ENCODE data around the gene CCDC167.

CCDC167 gene

DNA sequence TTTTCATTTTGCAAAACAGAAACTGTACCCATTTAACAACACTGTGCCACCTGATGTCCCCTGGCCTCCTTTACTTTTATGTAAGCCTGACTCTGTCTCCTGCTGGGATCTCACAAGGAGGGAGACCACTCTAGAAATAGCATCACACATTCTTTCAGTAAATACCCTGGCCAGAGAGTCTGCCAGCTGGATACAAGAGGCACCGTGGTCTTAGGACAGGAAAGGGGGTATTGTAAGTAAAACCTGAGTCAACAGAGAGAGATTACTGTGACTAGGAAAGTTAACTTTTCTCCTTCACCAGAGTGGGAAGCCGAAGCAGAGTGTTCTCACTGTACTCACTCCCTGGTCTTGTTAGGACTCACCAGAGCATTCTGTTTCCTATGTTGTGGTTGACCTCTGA, 38.9 kb downstream of the CCDC167 start:
- Mint-ChIP-seq H3K27me3 (ENCODE audit: low read depth, poor library complexity) (peaks cover 5% of the 10 kb centered on the region), H3K9me3 (peaks cover 11% of the 10 kb centered on the region), H3K4me3 (no peak overlapping the region), H3K4me1 (no peaks in the 10 kb centered on the region), H3K36me3 (ENCODE audit: low read depth) (peaks cover 80% of the 10 kb centered on the region), H3K27ac (no peak overlapping the region)
- TF ChIP-seq, protein P1, sequence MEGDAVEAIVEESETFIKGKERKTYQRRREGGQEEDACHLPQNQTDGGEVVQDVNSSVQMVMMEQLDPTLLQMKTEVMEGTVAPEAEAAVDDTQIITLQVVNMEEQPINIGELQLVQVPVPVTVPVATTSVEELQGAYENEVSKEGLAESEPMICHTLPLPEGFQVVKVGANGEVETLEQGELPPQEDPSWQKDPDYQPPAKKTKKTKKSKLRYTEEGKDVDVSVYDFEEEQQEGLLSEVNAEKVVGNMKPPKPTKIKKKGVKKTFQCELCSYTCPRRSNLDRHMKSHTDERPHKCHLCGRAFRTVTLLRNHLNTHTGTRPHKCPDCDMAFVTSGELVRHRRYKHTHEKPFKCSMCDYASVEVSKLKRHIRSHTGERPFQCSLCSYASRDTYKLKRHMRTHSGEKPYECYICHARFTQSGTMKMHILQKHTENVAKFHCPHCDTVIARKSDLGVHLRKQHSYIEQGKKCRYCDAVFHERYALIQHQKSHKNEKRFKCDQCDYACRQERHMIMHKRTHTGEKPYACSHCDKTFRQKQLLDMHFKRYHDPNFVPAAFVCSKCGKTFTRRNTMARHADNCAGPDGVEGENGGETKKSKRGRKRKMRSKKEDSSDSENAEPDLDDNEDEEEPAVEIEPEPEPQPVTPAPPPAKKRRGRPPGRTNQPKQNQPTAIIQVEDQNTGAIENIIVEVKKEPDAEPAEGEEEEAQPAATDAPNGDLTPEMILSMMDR (IDR thresholded peaks at IDR 0.05): no peak
- DNase-seq: no peak

DNA sequence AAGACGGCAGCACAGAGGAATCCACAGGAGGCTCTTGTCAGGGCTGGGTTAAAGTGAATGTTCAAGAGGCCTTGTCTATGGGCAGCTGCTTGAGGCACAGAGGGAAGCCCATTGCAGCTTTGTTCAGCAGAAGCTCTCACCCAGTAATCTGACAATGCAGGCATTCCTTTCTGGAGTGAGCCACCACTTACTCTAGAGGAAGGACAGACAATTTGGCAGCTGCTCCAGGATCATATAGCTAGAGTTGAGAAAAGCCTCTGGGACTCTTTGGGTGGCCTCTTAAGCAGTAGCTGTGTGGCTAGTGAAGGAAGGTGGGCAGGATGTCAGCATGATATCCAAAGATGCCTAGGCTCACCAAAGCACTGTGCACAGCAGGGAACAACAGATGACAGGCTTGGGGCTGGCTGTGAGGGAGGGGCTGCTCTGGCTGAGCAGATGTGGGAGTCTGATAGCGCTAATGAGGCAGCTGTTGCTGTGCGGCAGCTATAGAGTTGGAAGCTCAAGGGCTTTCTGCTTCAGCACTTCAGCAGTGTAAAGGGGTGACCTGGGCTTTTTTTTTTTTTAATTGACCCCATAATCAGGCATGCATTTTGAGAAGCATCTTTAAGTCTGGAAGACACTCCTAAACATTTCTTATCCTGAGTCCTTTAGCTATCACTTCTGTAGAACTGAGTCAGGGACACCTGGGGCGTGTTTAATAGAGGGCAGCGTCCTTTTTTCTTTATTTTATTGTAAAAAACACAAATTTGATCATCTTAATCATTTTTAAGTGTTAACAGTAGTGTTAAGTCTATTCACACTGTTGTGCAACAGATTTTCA, 39.5 kb downstream of the CCDC167 start:
- no peaks in the 10 kb centered on the region for H3K4me1 Mint-ChIP-seq
- TF ChIP-seq, protein P1 (IDR thresholded peaks at IDR 0.05): no peak
- no peak overlapping the region for H3K4me3 Mint-ChIP-seq
- no peak overlapping the region for H3K27ac Mint-ChIP-seq
- no peak for DNase-seq
- H3K27me3 Mint-ChIP-seq (ENCODE audit: low read depth, poor library complexity): peaks cover 7% of the 10 kb centered on the region
- peaks cover 79% of the 10 kb centered on the region for H3K36me3 Mint-ChIP-seq (ENCODE audit: low read depth)
- peaks cover 5% of the 10 kb centered on the region for H3K9me3 Mint-ChIP-seq

DNA sequence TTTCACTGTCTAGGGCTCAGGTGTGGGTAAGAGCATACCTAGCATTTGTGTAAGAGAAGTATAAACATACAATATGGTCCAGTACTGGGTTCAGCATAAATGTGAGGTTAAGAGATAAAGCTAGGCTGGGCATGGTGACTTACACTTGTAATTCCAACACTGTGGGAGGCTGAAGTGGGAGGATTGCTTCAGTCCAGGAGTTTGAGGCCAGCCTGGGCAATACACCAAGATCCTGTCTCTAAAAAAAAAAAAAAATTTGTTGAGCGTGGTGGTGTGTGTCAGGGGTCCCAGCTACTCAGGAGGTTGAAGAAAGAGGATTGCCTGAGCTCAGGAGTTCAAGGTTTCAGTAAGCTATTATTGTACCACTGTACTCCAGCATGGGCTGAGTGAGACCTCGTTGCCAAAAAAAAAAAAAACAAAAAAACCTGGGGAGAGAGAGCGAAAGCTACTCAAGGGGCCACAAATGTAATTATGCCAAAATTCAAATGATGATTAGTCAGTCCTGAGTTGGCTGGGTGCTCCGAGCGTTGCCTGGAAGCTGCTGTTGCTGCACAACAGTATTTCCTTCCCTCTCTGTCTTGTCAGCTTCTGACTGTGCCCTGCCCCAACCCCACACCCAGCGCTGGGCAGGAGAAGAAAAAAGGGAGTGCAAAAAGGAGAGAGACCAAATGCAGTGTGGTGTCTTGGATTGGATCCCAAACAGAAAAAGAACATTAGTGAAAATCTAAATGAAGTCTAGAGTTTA, 42.7 kb downstream of the CCDC167 start:
- TF ChIP-seq, protein P1 (IDR thresholded peaks at IDR 0.05): no peak
- DNase-seq: no peak
- H3K4me3 Mint-ChIP-seq: no peak overlapping the region
- H3K27ac Mint-ChIP-seq: no peak overlapping the region
- peaks cover 5% of the 10 kb centered on the region for H3K4me1 Mint-ChIP-seq
- peaks cover 70% of the 10 kb centered on the region for H3K36me3 Mint-ChIP-seq (ENCODE audit: low read depth)
- H3K9me3 Mint-ChIP-seq: no peaks in the 10 kb centered on the region
- H3K27me3 Mint-ChIP-seq (ENCODE audit: low read depth, poor library complexity): peaks cover 8% of the 10 kb centered on the region

DNA sequence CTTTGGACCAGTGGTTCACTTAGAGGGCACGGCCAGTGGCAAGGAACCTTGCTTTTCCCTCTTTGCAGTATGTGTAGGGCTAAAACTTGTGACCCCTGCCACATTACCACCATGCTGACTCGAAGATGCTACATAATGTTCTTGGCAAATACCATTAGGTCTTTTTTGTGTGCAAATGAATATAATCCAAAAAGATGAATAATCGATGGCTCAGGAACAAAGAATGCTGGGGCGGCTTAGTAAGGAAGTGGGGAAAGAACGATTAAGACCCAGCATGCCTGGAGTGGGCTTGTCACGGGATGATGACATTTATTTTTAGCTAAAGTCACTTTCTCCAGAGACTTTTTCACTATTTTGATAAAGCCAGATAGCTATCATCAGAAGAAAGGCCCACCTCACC, 43.6 kb downstream of the CCDC167 start:
- H3K27me3 Mint-ChIP-seq (ENCODE audit: low read depth, poor library complexity): peaks cover 5% of the 10 kb centered on the region
- peaks cover 5% of the 10 kb centered on the region for H3K4me1 Mint-ChIP-seq
- H3K36me3 Mint-ChIP-seq (ENCODE audit: low read depth): peaks cover 69% of the 10 kb centered on the region
- no peak for DNase-seq
- H3K4me3 Mint-ChIP-seq: no peak overlapping the region
- H3K9me3 Mint-ChIP-seq: no peaks in the 10 kb centered on the region
- TF ChIP-seq, protein P1 (IDR thresholded peaks at IDR 0.05): no peak
- no peak overlapping the region for H3K27ac Mint-ChIP-seq

DNA sequence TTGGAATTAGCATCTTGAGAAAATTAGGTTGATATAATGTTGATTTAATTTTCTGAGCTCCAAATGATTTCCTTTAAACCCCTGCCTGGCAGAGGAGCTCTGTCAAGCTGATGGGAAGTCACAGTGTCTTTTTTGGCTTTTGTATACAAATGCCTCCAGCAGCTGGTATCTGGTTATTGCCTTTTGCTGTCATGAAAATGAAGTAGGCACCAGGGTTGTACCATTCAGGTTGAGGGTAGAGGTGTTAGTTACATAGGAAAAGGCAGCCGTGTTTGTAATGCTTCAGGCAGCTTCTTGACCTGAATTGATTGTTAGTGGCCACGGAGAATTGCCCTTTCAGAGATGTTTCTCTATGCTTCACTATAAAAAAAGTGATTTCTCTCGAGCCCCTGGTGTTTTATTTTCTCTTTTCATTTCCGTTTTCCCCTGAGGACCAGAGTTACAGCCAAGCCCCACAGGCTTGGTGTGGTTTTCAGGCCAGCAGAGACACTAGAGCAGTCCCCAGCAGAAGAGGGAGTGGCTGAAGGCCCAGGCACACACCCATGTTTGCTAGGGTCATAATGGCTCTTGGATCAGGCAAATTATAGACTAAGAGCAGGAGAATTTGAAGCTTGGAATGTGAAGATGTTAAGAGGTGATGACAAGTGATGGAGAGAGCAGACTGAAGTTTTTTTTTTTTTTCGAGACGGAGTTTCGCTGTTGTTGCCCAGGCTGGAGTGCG, 45.1 kb downstream of the CCDC167 start:
- H3K4me3 Mint-ChIP-seq: no peak overlapping the region
- H3K27ac Mint-ChIP-seq: no peak overlapping the region
- H3K27me3 Mint-ChIP-seq (ENCODE audit: low read depth, poor library complexity): peaks cover 5% of the 10 kb centered on the region
- no peaks in the 10 kb centered on the region for H3K9me3 Mint-ChIP-seq
- H3K4me1 Mint-ChIP-seq: peaks cover 5% of the 10 kb centered on the region
- peaks cover 69% of the 10 kb centered on the region for H3K36me3 Mint-ChIP-seq (ENCODE audit: low read depth)
- no peak for DNase-seq
- TF ChIP-seq, protein P1 (IDR thresholded peaks at IDR 0.05): no peak

Measured in nephron progenitor cell (in vitro differentiated cells).